ENCODE results near the gene GID4.

GRCh38 chr17:18056214-18056613, 17.0 kb downstream of the GID4 start:
- TF ChIP-seq POLR2A (IDR thresholded peaks at IDR 0.05) (no peak), CTCF (IDR thresholded peaks at IDR 0.05) (no peak)

Measured in body of pancreas (tissue), 4 donors.